Fibroblast of skin of abdomen (primary cell): ENCODE data around the gene PFAS.

Experiments used
- DNase-seq: peaks from one replicate; pipeline ENCODE4 v3.0.0-alpha.2; 2013

Gene PFAS

DNA sequence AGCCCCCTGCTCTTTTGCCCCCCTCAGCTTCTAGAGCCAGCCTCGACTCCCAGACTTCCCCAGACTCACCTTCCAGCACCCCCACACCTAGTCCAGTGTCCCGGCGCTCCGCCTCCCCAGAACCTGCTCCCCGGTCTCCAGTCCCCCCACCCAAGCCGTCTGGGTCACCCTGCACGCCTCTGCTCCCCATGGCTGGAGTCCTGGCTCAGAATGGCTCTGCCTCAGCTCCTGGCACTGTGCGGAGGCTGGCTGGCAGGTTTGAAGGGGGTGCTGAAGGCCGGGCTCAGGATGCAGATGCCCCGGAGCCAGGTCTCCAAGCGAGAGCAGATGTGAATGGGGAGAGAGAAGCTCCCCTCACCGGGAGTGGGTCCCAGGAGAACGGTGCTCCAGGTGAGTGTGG, 63.2 kb downstream of the PFAS start:
- no peak for DNase-seq

DNA sequence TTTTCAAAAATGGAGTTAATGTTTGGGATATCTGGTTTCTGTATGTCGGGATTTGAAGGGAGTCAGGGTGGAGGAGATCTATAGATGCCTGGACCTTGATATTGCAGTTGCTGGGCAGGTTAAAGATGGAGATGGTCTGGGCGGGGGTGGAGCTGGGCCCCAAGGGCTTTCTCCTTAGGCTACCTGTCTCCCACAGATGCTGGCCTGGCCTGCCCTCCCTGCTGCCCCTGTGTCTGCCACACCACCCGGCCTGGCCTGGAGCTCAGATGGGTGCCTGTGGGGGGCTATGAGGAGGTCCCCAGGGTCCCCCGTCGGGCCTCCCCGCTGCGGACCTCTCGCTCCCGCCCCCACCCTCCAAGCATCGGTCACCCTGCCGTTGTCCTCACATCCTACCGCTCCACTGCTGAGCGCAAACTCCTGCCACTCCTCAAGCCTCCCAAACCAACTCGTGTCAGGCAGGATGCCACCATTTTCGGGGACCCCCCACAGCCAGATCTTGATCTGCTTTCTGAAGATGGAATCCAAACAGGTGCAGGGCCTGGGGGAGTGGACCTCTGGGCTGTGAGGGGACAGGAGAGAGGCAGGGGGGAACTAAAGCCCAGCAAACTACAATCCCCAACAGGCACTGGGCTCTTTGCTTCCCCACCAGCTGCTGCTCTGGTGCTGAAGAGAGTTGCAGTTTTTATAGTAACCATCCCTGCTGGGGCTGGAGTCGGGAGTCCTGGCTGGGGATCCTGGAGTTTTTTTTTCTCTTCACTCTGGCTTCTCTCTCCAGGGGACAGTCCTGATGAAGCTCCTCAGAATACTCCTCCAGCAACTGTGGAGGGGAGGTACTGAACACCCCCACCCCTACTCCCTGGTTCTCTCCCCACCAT, 63.9 kb downstream of the PFAS start:
- no peak for DNase-seq

DNA sequence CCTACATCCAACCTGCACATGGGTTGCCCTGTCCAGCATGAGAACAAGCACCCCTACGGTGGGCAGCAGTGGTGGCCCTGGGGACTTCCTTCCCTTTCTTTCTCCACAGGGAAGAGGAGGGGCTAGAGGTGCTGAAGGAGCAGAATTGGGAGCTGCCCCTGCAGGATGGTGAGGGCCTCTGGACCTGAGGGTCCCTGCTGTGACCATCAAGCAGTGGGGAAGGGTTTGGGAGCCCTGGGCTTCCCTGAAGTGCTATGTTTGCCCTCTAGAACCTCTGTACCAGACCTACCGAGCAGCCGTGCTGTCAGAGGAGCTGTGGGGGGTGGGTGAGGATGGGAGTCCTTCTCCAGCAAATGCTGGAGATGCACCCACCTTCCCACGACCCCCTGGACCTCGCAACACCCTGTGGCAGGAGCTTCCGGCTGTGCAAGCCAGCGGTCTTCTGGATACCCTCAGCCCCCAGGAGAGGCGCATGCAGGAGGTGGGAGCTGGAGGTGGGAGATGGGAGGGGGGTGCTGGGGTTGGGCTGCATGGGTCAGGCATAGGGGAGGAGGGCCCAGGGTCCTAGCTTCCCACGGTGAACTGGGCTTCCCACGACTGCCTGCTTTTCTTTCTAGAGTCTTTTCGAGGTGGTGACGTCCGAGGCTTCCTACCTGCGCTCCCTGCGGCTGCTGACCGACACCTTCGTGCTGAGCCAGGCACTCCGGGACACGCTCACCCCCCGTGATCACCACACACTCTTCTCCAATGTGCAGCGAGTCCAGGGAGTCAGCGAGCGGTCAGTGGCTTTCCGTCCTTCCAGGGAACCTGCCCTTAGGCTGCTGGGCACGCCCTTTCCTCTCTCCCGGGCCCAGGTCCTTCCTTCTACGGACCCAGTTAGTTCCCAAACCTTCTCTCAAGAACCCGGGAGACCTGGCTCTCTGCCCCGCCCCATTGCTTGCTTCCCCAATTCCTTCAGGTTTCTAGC, 66.0 kb downstream of the PFAS start:
- no peak for DNase-seq

DNA sequence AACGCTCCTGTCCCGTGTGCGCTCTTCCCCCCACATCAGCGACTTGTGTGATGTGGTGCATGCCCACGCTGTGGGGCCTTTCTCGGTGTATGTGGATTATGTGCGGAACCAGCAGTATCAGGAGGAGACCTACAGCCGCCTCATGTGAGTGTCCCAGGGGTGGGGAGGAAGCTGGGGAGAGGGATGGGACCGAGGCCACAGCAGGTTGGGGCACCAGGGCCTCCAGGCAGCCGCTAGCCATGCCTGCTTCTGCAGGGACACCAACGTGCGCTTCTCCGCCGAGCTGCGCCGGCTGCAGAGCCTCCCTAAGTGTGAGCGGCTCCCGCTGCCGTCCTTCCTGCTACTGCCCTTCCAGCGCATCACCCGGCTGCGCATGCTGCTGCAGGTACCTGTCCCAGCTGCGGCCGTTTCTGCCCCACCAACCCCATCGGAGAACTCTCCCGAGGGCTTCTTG, 66.7 kb downstream of the PFAS start:
- no peak for DNase-seq

DNA sequence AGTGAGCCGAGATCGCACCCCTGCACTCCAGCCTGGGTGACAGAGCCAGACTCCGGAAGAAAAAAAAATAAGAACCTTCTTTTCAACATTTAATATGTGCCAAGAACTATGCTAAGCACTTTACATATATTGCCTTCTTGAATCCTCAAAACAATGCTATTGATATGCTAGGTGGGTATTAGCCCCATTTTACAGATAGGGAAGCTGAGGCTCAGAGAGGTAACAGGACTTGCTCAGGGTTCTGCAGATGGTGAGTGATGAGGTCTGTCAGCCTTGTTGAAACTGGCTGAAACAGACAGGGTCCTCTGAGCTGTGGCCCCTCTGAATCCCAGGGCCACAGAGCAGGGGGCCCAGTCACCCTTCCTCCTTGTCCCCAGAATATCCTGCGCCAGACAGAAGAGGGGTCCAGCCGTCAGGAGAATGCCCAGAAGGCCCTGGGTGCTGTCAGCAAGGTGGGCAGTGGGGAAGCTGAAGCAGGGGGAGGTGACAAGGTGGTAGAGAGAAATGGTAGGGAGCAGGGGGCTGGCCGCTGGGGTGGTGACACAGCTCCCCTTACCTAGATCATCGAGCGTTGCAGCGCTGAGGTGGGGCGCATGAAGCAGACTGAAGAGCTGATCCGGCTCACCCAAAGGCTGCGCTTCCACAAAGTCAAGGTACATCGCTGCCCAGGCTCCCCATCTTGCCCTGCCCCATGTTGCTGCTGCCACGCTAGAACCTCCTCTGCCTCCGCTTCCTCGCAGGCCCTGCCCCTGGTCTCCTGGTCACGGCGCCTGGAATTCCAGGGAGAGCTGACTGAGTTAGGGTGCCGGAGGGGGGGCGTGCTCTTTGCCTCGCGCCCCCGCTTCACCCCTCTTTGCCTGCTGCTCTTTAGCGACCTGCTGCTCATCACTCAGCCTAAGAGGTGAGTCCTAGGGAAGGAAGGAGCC, 69.2 kb downstream of the PFAS start:
- no peak for DNase-seq
